NCI-H345 treated with DMSO at 0.1 percent for 48 hours (cell line): Measurements from ENCODE around the gene RIPK3.
A peak's percentile ranks its signal among the peaks of the same experiment; 100 is the strongest.
"Not testable (repeated sequence)": the region's sequence is repeated elsewhere in the genome, so short reads cannot be mapped to it uniquely, and the experiment has no call there.

Experiments
- DNase-seq: peaks from one replicate; lab custom pipeline; 2025; ENCODE audit not compliant: unreplicated experiment; lab: John Stamatoyannopoulos, UW

Gene RIPK3

GRCh38 chr14:24369907-24370687 is 30.3 kb upstream of the RIPK3 start:
- DNase-seq, result no peak

GRCh38 chr14:24369463-24369862 is 29.7 kb upstream of the RIPK3 start:
- DNase-seq, result no peak

GRCh38 chr14:24368562-24369252 is 28.9 kb upstream of the RIPK3 start:
- no peak for DNase-seq

- no peak for DNase-seq
Observed at GRCh38 chr14:24368212-24368561, 28.4 kb upstream of the RIPK3 start.

- peak; percentile 53 for DNase-seq
Observed at GRCh38 chr14:24367514-24368211, 27.9 kb upstream of the RIPK3 start, which contains the start of gene NFATC4. NFATC4 (plus strand) TSS chr14:24368184; CDS start chr14:24368341, 157 bp downstream.

- peak; percentile 94 for DNase-seq
Observed at GRCh38 chr14:24366721-24367513, 27.1 kb upstream of the RIPK3 start.

GRCh38 chr14:24366413-24366720 is 26.6 kb upstream of the RIPK3 start:
- DNase-seq, result no peak

- DNase-seq, result peak; percentile 20
Observed at GRCh38 chr14:24365600-24366412, 26.0 kb upstream of the RIPK3 start.

GRCh38 chr14:24364841-24365240 is 25.1 kb upstream of the RIPK3 start:
- DNase-seq, result no peak

GRCh38 chr14:24363401-24363800 is 23.6 kb upstream of the RIPK3 start:
- no peak for DNase-seq

- DNase-seq, result no peak
Observed at GRCh38 chr14:24362241-24362960, 22.6 kb upstream of the RIPK3 start.

GRCh38 chr14:24361326-24361725 is 21.5 kb upstream of the RIPK3 start:
- DNase-seq, result no peak

GRCh38 chr14:24360281-24360680 is 20.5 kb upstream of the RIPK3 start:
- DNase-seq, result no peak

- no peak for DNase-seq
Observed at GRCh38 chr14:24356208-24356607, 16.4 kb upstream of the RIPK3 start.

GRCh38 chr14:24355009-24355408 is 15.2 kb upstream of the RIPK3 start:
- no peak for DNase-seq

GRCh38 chr14:24354482-24354825 is 14.7 kb upstream of the RIPK3 start:
- DNase-seq, result not testable (repeated sequence)

GRCh38 chr14:24353559-24354481 is 14.0 kb upstream of the RIPK3 start:
- DNase-seq, result no peak

- no peak for DNase-seq
Observed at GRCh38 chr14:24351517-24351916, 11.7 kb upstream of the RIPK3 start.

- DNase-seq, result no peak
Observed at GRCh38 chr14:24349742-24350141, 10.0 kb upstream of the RIPK3 start.
